Urinary bladder (tissue), 4 donors: Measurements from ENCODE around the gene DAD1. TPM values are rescaled to one million over a fixed set of nuclear protein-coding genes. Genes with fewer than 3 reads are reported as not detected.

Source experiments
- DNase-seq: peaks from one replicate; pipeline ENCODE4 v3.0.0-alpha.2; 2015; ENCODE audit errors: extremely low spot score
- H3K27ac ChIP-seq: one replicate; pipeline ENCODE4 v1.5.1; 2013; ENCODE audit warnings: low read depth, mild to moderate bottlenecking, moderate library complexity
- H3K36me3 ChIP-seq: one replicate; pipeline ENCODE4 v1.6.1; 2013; ENCODE audit warnings: mild to moderate bottlenecking, moderate library complexity; ENCODE audit not compliant: insufficient read depth
- H3K4me1 ChIP-seq: one replicate; pipeline ENCODE4 v1.6.1; 2013; ENCODE audit warnings: mild to moderate bottlenecking, moderate library complexity; ENCODE audit not compliant: insufficient read depth
- H3K4me3 ChIP-seq: one replicate; pipeline ENCODE4 v1.5.1; 2013; ENCODE audit warnings: low read depth, low read length
- WGBS: extraction: QIAGEN DNeasy Blood & Tissue Kit; methylation state at CpG from one replicate; pipeline ENCODE4 v1.1.7; 2013; 5-methylcytosine and 5-hydroxymethylcytosine counted together
- polyA plus RNA-seq: library from polyadenylated mRNA; stranded (reverse); fragments of 200-250 nt; gene quantifications from one replicate; pipeline ENCODE4 v1.2.3, GENCODE V29; 2013
- total RNA-seq: library from RNA; depleted of rRNA; stranded (reverse); fragments of >200 nt; gene quantifications from one replicate; pipeline ENCODE4 v1.2.3, GENCODE V29; 2014
- donor health status: healthy with polysubstance abuse.
- donor health status: healthy.

DAD1 gene
- total and polyA plus RNA-seq, 2 donors = 214 to 222 TPM

DNA sequence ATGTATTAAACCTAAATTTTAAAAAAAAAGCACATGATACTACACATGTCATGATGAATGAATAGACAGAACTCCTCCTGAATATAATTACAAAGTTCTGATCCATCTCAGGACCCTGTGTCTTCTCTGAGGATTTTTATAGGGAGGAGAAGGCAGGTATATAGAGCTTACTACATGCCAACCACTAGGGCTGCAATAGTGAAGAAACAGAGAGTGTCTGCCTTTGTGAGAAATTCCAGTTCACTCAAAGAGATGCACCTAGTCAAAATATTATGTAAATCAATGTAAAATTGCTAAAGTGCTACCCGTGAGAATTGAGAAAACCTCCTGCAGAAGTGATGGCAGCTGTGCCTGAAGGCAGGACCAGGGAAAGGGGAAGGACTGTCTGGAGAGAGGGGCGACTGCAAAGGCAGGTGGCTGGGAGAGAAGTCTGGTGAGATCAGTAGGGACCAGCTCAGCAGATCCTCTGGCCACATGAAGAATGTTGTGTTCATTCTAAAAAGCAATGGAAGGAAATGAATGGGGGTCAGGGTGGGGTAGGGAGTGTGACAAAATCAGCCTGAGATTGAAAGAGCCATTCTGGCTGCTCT is 24.2 kb upstream of the DAD1 start:
- DNase-seq = no peak
- Histone ChIP-seq H3K4me3 (no peak overlapping the region), H3K36me3 (peaks cover 3% of the 10 kb centered on the region), H3K27ac (no peak overlapping the region), H3K4me1 (no peaks in the 10 kb centered on the region)
- WGBS = 54% methylated on average over 2 of the region's 2 CpGs

DNA sequence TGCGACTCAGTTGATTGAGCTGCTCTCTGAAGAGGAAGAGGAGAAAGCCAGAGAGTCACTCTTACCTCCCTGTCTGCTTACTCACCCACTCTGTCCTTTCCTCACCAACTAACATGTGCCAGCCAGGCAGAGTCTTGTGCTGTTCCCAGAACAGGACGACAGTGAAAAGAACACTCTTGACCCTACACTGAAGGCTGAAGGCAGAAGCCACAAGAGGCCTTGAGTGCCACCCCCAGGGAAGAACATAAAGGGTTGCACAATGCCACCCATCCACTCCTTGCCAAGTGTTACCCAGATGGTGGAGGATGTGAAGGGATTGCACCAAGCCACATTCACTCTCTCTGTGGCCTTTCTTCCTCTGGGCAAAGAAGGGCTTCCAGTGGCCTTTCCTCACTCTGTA is 21.9 kb upstream of the DAD1 start:
- WGBS = 95% methylated on average over 2 of the region's 2 CpGs
- H3K4me3 ChIP-seq = no peak overlapping the region
- no peaks in the 10 kb centered on the region for H3K4me1 ChIP-seq
- DNase-seq = no peak
- H3K27ac ChIP-seq = no peak overlapping the region
- peaks cover 3% of the 10 kb centered on the region for H3K36me3 ChIP-seq

DNA sequence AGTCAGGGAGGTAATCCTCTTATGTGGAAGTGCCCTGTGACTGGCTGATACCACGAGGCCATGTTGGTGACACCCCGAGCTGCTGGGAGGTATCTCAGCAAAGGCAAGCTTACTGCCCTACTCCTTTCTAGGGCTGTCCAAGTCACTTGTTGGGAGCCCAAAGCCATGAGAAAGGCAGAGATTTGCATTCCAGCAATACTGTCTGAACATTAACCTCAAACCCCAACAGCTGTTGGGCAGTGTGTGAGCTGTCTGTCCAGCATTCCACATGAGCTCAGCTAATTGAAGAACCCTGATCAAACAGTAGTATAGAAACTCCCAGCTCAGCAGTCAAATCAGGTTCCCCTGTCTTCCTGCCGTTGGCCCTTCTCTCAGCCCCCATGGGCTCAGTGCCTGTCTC is 18.3 kb upstream of the DAD1 start:
- no peak overlapping the region for H3K4me3 ChIP-seq
- peaks cover 2% of the 10 kb centered on the region for H3K4me1 ChIP-seq
- no peak overlapping the region for H3K27ac ChIP-seq
- H3K36me3 ChIP-seq = peaks cover 6% of the 10 kb centered on the region
- no peak for DNase-seq
- WGBS = 87% methylated on average over 3 of the region's 3 CpGs

DNA sequence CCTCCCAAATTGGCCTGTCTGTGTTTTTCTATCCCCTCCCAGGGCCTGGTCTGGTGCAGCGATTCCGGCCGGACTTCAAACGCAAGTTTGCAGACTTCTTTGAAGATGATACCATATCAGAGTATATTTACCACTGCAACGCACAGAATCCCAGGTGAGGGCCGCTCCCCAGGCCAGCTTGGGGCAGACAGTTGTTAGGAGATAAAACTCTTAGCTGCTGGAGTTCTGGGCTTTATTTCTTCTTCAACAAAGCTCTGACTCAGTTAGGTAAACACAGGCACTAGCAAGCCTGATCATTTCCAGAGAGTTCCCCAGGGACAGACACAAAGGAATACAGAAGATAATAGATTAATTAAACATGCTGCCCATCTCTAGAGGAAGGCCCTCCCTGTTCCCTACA is 17.4 kb upstream of the DAD1 start:
- 89% methylated on average over 6 of the region's 6 CpGs for WGBS
- DNase-seq = no peak

DNA sequence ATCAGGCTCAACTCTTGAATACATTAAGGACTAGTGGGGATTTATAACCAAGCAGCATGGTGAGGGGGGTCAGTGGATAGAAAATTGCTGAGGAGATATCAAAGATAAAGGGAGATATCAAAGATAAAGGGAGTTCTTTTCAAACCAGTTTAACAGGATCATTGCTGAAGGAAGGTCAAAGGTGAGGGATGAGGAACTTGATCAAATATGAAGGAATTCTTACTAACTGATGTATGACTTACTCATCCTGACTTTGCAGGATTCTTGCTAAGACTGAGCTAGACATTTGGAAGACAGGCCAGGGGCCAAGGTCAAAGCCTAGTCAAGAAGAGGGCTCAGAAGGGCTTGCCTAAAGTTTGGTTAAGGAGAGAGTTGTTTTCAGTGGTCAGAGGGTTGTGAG is 13.8 kb upstream of the DAD1 start:
- Histone ChIP-seq H3K27ac (no peak overlapping the region), H3K36me3 (peaks cover 2% of the 10 kb centered on the region), H3K4me1 (peaks cover 2% of the 10 kb centered on the region), H3K4me3 (no peak overlapping the region)
- DNase-seq = no peak

More for the DNA sequence above, 17.4 kb upstream of the DAD1 start:
- H3K27ac ChIP-seq = no peak overlapping the region
- no peak overlapping the region for H3K4me3 ChIP-seq
- peaks cover 2% of the 10 kb centered on the region for H3K4me1 ChIP-seq
- peaks cover 6% of the 10 kb centered on the region for H3K36me3 ChIP-seq

DNA sequence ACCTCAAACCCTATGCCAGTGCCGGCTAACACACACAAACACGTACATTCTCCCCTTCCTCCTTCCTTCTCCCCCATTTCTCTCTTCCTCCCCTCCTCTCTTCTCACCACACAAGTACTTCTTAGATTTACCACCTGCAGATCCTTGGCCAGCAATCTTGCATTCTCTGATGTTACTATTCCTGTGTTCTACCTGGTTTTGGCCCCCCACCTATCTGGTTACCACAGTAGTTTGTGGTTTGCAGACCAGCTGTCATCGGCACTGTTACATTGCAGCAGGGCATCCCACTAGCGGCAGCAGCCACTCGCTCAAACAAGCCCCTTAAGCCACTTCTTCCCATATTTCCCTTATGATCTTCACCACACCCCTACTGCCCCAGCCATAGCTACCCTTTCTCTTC is 13.0 kb upstream of the DAD1 start:
- H3K27ac ChIP-seq = no peak overlapping the region
- H3K4me1 ChIP-seq = peaks cover 2% of the 10 kb centered on the region
- H3K36me3 ChIP-seq = peaks cover 2% of the 10 kb centered on the region
- H3K4me3 ChIP-seq = no peak overlapping the region
- 92% methylated on average over 5 of the region's 5 CpGs for WGBS
- no peak for DNase-seq

DNA sequence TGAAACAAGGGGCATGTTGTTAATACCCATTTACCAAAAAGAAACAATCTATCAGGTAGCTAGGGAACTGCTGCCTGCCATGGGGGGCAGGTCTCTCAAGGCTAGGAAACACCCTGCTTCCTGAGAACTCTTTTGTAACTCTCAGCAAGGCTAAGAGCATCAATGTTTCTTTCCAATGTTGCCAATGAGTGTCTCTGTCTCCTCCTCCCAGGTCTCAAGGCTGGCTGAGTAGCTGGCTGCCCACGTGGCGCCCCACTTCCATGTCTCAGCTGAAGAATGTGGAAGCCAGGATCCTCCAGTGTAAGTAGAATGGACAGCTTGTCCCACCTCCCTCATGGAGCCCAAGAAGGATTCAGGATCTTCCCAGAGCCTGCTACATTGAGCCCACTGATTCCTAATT is 12.4 kb upstream of the DAD1 start:
- DNase-seq = no peak
- WGBS = 88% methylated on average over 2 of the region's 2 CpGs
- peaks cover 2% of the 10 kb centered on the region for H3K4me1 ChIP-seq
- no peak overlapping the region for H3K4me3 ChIP-seq
- H3K27ac ChIP-seq = no peak overlapping the region
- peaks cover 2% of the 10 kb centered on the region for H3K36me3 ChIP-seq

DNA sequence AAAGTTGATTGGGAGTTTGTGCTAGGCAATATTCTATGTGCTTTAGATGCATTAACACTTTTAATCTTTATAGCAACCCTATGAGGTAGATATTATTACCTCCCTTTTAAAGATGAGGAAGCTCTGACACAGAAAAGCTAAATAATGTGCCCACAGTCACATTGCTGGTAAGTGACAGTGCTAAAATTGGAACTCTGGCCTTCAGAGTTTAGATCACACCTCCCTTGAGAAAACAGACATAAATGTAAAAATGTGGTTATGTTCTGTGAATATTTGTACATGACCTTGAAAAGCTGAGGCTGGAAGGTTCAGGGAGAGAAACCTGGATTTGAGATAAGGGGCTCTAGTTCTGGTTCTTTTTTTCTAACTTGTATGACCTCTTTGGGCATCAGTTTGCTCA is 11.0 kb upstream of the DAD1 start:
- Histone ChIP-seq H3K4me3 (no peak overlapping the region), H3K27ac (no peak overlapping the region), H3K4me1 (peaks cover 2% of the 10 kb centered on the region), H3K36me3 (peaks cover 2% of the 10 kb centered on the region)
- no peak for DNase-seq

DNA sequence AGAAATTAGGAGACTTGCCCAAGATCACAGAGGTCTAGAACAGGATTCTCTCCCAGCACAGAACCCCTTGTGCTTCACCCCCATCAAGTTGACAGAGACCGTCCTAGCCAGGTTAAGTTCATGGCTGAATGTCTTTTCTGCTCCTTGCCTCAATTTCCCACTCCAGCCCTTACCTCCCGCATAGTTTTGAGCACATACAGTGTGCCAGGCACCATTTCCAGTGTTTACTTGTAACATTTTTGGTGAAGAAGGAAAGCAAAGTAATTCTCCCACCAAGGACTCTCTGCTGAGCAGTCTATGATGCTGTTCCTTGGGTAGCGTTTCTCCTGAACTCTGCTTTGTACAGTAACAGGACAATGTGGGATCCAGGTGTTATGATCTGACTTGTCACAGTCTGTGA is 10.3 kb upstream of the DAD1 start:
- DNase-seq = no peak
- Histone ChIP-seq H3K4me3 (no peak overlapping the region), H3K27ac (peak overlapping the region; percentile 33), H3K4me1 (peaks cover 2% of the 10 kb centered on the region), H3K36me3 (peaks cover 2% of the 10 kb centered on the region)
- WGBS = 87% methylated on average over 3 of the region's 3 CpGs

DNA sequence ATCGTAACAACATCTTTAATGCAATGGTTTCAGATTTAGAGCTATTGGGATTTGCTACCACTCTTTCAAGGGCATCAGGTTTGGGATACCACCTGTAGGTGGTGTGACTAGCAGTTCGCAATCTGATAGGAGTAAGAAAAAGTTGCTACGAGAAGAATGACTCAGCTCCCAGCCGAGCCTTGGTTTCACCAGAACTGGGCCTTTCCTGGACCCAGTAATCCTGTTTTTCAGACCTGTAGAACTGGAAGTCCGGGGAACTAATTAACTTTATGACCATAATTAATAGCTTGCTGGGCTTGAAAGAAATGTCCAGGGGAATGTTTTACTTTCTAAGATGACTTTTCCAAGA is 9.8 kb upstream of the DAD1 start:
- WGBS = 4% methylated on average over 5 of the region's 5 CpGs
- peak overlapping the region; percentile 66 for H3K4me3 ChIP-seq
- H3K36me3 ChIP-seq = peaks cover 2% of the 10 kb centered on the region

DNA sequence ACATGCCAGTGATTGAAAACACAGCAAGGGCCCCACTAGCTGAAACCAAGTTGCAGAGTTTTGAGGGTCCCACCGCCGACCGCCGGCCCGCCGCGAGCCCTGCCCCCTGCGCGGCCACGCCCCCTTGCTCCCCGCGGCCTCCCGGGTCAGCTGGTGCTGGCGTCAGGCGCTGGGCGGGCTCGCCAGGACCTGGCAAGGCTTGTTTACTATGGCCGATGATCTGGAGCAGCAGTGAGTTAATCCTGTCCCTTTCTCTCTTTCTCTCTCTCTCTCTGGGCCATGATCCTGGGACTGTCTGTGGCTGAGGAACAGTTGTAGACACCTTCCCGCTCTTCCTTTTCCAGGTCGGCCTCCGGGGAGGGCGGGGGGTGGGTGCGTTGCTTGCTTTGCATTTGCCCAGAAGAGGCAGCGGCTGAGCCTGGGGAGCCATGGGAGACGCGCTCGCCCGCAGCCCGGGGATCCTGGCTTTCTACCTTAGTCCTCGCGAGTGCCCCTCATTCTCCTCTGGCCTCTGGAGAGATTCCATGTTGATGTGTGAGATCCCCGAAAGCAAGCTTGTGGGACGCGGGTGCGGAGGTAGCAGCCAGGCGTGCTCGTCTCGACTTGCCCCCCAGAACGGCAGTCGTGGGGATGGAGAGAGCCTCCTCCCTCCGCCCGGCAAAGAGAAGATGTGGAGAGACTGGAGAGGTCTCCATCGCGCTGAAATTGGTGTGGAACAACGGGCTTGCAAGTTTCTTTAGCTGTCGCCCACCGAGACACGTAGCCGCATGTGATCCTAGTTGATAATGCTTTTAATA is 9.3 kb upstream of the DAD1 start, which contains the start of gene ABHD4:
Gene ABHD4, plus strand, starts transcription at position 202 of the 797 bp plus-strand sequence. Its CDS starts 7 bp downstream, at position 209.
- Histone ChIP-seq H3K4me1 (peaks cover 2% of the 10 kb centered on the region), H3K36me3 (no peaks in the 10 kb centered on the region), H3K27ac (peak within 1 kb of the TSS; percentile 90), H3K4me3 (peak within 1 kb of the TSS; percentile 66)
- peak; percentile 46 for DNase-seq
- WGBS = under 1% methylated on average over 49 of the region's 49 CpGs

More for the DNA sequence above, 9.8 kb upstream of the DAD1 start:
- Histone ChIP-seq H3K27ac (peak overlapping the region; percentile 90), H3K4me1 (peaks cover 2% of the 10 kb centered on the region)
- DNase-seq = no peak

DNA sequence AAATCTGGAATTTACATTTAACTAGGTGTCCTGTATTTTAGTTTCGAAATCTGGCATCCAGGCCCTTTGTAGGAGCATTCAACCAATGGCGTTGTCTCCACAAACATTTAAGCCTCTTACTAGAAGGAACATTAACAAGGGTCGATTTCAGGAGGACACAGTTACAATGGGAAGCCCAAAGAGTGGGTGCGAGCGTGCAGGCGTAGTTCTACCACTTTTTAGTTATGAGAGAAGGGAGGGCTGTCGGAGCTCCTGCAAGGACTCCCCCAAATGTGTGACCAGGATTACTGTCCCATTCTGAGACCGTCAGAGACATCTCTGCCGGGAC is 8.7 kb upstream of the DAD1 start:
- no peak for DNase-seq
- Histone ChIP-seq H3K36me3 (no peaks in the 10 kb centered on the region), H3K4me1 (peaks cover 2% of the 10 kb centered on the region), H3K4me3 (peak overlapping the region; percentile 66), H3K27ac (peak overlapping the region; percentile 74)
- 11% methylated on average over 9 of the region's 9 CpGs for WGBS

DNA sequence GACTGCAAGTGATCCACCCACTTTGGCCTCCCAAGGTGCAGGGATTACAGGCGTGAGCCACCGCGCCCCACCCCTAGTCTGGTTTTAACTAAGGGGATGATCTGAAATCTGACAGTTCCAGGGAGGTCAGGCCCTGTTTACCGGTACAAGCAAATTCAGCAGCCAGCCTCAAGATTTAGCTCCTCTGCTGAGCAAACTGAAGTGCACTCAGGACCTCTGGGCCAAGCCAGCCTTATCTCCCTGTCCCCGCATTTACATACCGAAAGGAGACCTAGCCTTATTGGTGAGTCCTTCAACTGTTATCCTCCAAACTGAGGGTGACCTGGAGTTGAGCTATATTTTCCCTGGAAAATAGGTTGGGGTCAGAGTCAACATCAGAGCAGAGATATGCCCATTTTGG is 8.2 kb upstream of the DAD1 start:
- Histone ChIP-seq H3K4me1 (no peaks in the 10 kb centered on the region), H3K36me3 (no peaks in the 10 kb centered on the region), H3K27ac (no peak overlapping the region), H3K4me3 (no peak overlapping the region)
- no peak for DNase-seq
- 85% methylated on average over 6 of the region's 6 CpGs for WGBS

DNA sequence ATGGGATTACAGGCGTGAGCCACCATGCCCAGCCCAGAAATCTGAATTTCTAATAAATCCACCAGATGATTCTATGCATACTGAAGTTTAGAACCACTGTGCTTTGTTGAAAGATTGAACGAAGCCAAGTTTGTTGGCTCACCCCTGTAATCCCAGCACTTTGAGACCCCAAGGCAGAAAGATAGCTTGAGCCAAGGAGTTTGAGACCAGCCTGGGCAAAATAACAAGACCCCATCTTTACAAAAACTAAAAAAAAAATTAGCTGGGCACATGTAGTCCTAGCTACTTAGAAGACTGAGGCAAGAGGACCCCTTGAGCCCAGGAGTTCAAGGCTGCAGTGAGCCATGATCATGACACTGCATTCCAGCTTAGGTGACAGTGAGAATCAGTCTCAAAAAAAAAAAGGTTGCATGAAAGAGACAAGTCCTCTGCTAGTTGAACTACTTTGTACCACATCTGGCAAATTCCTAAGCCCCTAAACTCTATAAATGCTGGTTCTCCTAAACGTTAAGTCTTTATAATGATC is 7.4 kb upstream of the DAD1 start:
- no peaks in the 10 kb centered on the region for H3K36me3 ChIP-seq
- H3K4me1 ChIP-seq = no peaks in the 10 kb centered on the region
- no peak overlapping the region for H3K4me3 ChIP-seq
- WGBS = 77% methylated on average over 3 of the region's 3 CpGs
- H3K27ac ChIP-seq = no peak overlapping the region
- DNase-seq = no peak
